GM12891 (cell line): ENCODE results near the gene CABP7.

Source experiments
- PAX5 ChIP-seq: IDR thresholded peaks from 2 replicates; pipeline ENCODE4 v1.6.1; 2011; ENCODE audit warnings: low read length, moderate library complexity, mild to moderate bottlenecking; ENCODE audit not compliant: insufficient read depth, severe bottlenecking
- POLR2A ChIP-seq: IDR thresholded peaks from 2 replicates; pipeline ENCODE4 v1.6.1; 2011; ENCODE audit warnings: low read depth, low read length, control low read depth
- POLR2AphosphoS5 ChIP-seq: IDR thresholded peaks from 2 replicates; pipeline ENCODE4 v1.6.1; 2011; ENCODE audit warnings: low read depth, low read length, control low read depth
- TAF1 ChIP-seq: IDR thresholded peaks from 2 replicates; pipeline ENCODE4 v1.6.1; 2011; ENCODE audit warnings: low read depth, low read length, control low read depth

- TF ChIP-seq POLR2AphosphoS5 = no peak
- no peak for TF ChIP-seq POLR2A
- no peak for TF ChIP-seq TAF1
- TF ChIP-seq PAX5 = no peak
Observed at GRCh38 chr22:29734838-29735237, 15.0 kb downstream of the CABP7 start.
